Colonic mucosa (tissue), 4 donors: ENCODE measurements around the gene DIABLO. TPM values are rescaled to one million over a fixed set of nuclear protein-coding genes. Genes with fewer than 3 reads are reported as not detected.

Experiments
- DNase-seq: peaks from one replicate; pipeline ENCODE4 v3.0.0-alpha.2; 2020
- H3K27ac ChIP-seq: fragments of 200-600 bp; one replicate; pipeline ENCODE4 v1.8.0; 2021
- H3K27me3 ChIP-seq: fragments of 200-600 bp; one replicate; pipeline ENCODE4 v1.8.0; 2021
- H3K36me3 ChIP-seq: fragments of 200-600 bp; one replicate; pipeline ENCODE4 v1.8.0; 2021
- H3K4me1 ChIP-seq: fragments of 200-600 bp; one replicate; pipeline ENCODE4 v1.8.0; 2021; ENCODE audit warnings: mild to moderate bottlenecking
- H3K4me3 ChIP-seq: fragments of 200-600 bp; one replicate; pipeline ENCODE4 v1.8.0; 2021
- H3K9ac ChIP-seq, 2 donors: one replicate each; pipeline ENCODE4 v1.7.0; 2013; ENCODE audit warnings: control low read depth in 2 of 2, low read depth in 2 of 2, low read length in 2 of 2
- H3K9me3 ChIP-seq: fragments of 200-600 bp; one replicate; pipeline ENCODE4 v1.8.0; 2021
- CTCF ChIP-seq: fragments of 200-600 bp; IDR thresholded peaks from one replicate; pipeline ENCODE4 v1.8.0; 2022; ENCODE audit warnings: antibody characterized with exemption, mild to moderate bottlenecking
- intact Hi-C: fragments of 100-400 bp; cut with DNase I; formaldehyde crosslinking; loops from one replicate; pipeline ENCODE4 v1.14.1; 2022
- total RNA-seq, 2 donors: library from RNA; stranded (reverse); fragmentation: NEBNext Ultra II Directional in 1 of 2; extraction: Animal tissue kit (Norgen Biotek cat#: 25700) in 1 of 2; gene quantifications; one replicate each; pipeline ENCODE4 v1.2.1, GENCODE V29; 2021
- donor health status: healthy.
- donor health status: DM: no; HTN: no; CAD: no.
- donor health status: DM: no; HTN: no; CAD: no.

The DIABLO gene
- total RNA-seq, 2 donors from 2014 or later, result 56.6 to 63.1 TPM

GRCh38 chr12:122226366-122227125 is 694 bp upstream of the DIABLO start:
- no peaks in the 10 kb centered on the region for H3K9me3 ChIP-seq
- intact Hi-C loops, result no loop called here
- TF ChIP-seq CTCF, result no peak
- no peaks in the 10 kb centered on the region for H3K36me3 ChIP-seq
- DNase-seq, result no peak
- peaks cover 14% of the 10 kb centered on the region for H3K4me1 ChIP-seq
- H3K27me3 ChIP-seq, result no peaks in the 10 kb centered on the region
- peak overlapping the region; percentile 20 for H3K27ac ChIP-seq
- H3K9ac ChIP-seq, result peak overlapping the region in 1 of 2 donors; percentile 6
- peak overlapping the region; percentile 33 for H3K4me3 ChIP-seq

- no peak overlapping the region for H3K4me3 ChIP-seq
- H3K36me3 ChIP-seq, result peaks cover 29% of the 10 kb centered on the region
- intact Hi-C loops, result no loop called here
- H3K9ac ChIP-seq, result no peak overlapping the region
- DNase-seq, result no peak
- TF ChIP-seq CTCF, result no peak
- no peaks in the 10 kb centered on the region for H3K27me3 ChIP-seq
- no peaks in the 10 kb centered on the region for H3K4me1 ChIP-seq
- H3K9me3 ChIP-seq, result no peaks in the 10 kb centered on the region
- H3K27ac ChIP-seq, result no peak overlapping the region
These were observed 9.4 kb downstream of the DIABLO start for GRCh38 chr12:122216445-122216844.

GRCh38 chr12:122215771-122216170 is 10.1 kb downstream of the DIABLO start:
- no peak for DNase-seq
- Histone ChIP-seq H3K27ac (no peak overlapping the region), H3K36me3 (peaks cover 29% of the 10 kb centered on the region), H3K27me3 (no peaks in the 10 kb centered on the region), H3K4me1 (no peaks in the 10 kb centered on the region), H3K9me3 (no peaks in the 10 kb centered on the region), H3K4me3 (no peak overlapping the region), H3K9ac (no peak overlapping the region)
- no peak for TF ChIP-seq CTCF
- intact Hi-C loops, result no loop called here

- Histone ChIP-seq H3K27me3 (peaks cover 22% of the 10 kb centered on the region), H3K9me3 (no peaks in the 10 kb centered on the region), H3K27ac (no peak overlapping the region), H3K4me1 (no peaks in the 10 kb centered on the region), H3K36me3 (peaks cover 8% of the 10 kb centered on the region), H3K9ac (no peak overlapping the region), H3K4me3 (no peak overlapping the region)
- TF ChIP-seq CTCF, result no peak
- DNase-seq, result no peak
- intact Hi-C loops, result no loop called here
These were observed 17.6 kb downstream of the DIABLO start for GRCh38 chr12:122208073-122208820.

- intact Hi-C loops, result no loop called here
- Histone ChIP-seq H3K4me3 (no peak overlapping the region), H3K27ac (no peak overlapping the region), H3K27me3 (peaks cover 22% of the 10 kb centered on the region), H3K9me3 (no peaks in the 10 kb centered on the region), H3K36me3 (peaks cover 3% of the 10 kb centered on the region), H3K9ac (no peak overlapping the region), H3K4me1 (no peaks in the 10 kb centered on the region)
- no peak for DNase-seq
- no peak for TF ChIP-seq CTCF
These were observed 18.5 kb downstream of the DIABLO start for GRCh38 chr12:122207391-122207790.
